NCI-H524 (cell line): ENCODE measurements around the gene FUBP3.
"Not testable (repeated sequence)": the region's sequence is repeated elsewhere in the genome, so short reads cannot be mapped to it uniquely, and the experiment has no call there.

Source experiments
- DNase-seq, 2 experiments: peaks; one replicate each; lab custom pipeline; 2025; lab: John Stamatoyannopoulos, UW

Gene FUBP3

DNA sequence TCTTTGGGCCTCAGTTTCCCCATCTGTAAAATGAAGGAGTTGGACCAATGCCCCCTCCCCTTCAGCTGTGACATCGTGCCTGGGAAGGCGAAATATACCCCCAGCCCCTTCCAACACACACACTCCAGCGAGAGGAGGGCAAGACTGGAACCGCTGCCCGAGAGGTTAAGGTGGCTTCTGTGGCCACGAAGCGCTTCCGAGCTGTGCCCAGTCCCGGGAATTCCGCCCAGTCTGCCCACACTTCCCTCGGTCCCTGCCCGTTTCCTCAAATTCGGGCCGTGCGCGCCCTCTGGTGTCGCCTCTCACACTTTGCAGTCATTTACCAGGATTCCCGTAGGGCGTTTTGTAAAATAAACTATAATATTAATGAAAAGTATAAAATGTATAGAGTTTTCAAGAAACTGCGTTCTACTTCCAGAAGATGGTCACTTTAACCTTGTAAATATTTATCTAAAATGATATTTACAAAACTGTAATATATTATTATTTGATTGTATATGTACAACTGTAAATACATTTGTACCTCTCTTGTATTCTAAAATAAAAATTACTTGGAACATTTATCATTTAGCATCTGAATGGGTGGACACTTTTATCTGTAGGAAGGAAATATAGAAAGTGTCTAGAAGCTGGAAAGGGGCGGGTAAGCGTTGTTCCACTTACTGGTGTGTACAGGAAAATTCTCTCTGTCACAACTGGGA lies 103.2 kb downstream of the FUBP3 start:
- peak; percentile 68 to 86 for DNase-seq

GRCh38 chr9:130685104-130685503 lies 105.7 kb downstream of the FUBP3 start:
- DNase-seq = no peak

DNA sequence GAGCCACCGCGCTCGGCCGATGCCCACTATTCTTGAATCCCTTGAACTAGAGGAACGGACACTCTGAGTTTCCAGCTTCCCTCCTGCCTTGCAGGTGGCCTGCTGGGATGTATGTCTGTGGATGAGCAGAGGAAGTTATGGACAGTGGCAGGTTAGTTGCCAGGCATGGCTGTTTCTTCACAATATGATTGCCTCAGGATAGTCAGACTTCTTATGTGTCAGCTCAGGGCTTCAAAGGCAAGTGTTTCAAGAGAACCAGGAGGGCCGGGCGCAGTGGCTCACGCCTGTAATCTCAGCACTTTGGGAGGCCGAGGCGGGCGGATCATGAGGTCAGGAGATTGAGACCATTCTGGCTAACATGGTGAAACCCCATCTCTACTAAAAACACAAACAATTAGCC lies 106.6 kb downstream of the FUBP3 start:
- DNase-seq = not testable (repeated sequence)

DNA sequence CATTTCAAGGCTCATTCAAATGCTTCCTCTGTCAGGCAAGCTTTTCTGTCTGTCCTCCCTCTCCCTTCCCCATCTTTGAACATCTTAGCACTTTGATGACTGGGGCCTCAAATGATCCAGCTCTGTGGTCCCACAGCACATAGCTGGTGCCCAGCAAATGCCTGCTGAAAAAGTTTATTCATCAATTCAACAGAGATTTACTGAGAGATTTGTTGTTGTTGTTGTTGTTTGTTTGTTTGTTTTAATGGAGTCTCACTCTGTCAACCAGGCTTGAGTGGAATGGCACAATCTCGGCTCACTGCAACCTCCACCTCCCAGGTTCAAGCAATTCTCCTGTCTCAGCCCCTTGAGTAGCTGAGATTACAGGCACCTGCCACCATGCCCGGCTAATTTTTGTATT lies 108.2 kb downstream of the FUBP3 start:
- no peak for DNase-seq
